Astrocyte of the cerebellum (primary cell): Measurements from ENCODE around the gene KLHL5.

Experiments
- DNase-seq: peaks from one replicate; pipeline ENCODE4 v3.0.0-alpha.2; 2011; ENCODE audit warnings: low read depth
- H3K4me3 ChIP-seq: 2 replicates; pipeline ENCODE4 v1.5.1; 2011; ENCODE audit warnings: mild to moderate bottlenecking, low read depth, low read length, moderate library complexity
- in situ Hi-C: cut with HindIII; loops from 2 replicates; pipeline ENCODE4 v1.10.0; 2017; ENCODE audit warnings: low sequenced_read_pairs
- TF ChIP-seq, protein P1 (sequence below): IDR thresholded peaks from 2 replicates; pipeline ENCODE4 v1.5.1; 2012; ENCODE audit warnings: low read length, low read depth, moderate library complexity, mild to moderate bottlenecking; ENCODE audit errors: missing control alignments

Gene KLHL5

DNA sequence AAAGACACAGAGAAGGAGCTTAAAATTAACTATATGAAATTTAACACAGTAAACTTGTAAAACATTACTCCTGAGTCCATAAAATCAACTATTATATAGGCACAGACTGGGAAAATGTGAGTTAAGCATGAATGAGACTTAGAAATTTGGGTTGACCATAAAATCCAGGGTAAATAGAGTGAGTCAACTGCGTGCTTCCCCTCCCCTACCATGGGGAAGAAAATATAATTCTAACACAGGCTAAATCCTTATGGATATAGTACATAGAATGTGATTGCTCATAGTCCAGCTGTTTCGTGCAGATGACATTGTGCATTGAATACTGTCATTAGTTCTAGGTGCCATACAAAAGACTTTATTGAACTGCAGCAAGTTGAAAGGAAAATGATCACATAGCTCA, 42.2 kb downstream of the KLHL5 start:
- DNase-seq = no peak
- no peak overlapping the region for H3K4me3 ChIP-seq
- in situ Hi-C loops = no loop called here

DNA sequence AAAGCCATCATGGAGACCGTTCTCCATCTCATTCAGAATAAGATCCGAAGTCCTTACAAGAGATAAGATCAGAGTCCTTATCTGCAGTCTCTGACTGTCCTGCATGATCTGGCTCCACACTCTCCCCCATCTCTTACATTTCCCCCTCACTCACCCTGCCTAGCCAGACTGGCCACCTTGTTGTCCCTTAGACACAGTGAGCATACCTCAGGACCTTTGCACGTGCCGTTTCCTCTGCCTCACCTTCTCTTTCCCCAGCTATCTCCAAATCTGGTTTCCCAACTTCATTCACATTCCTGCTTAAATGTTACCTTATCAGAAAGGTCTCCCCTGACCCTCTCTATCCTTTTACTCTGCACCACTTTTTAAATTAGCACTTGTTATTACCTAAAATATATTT, 44.0 kb downstream of the KLHL5 start:
- in situ Hi-C loops = no loop called here

More for the DNA sequence above, 42.2 kb downstream of the KLHL5 start:
- TF ChIP-seq, protein P1, sequence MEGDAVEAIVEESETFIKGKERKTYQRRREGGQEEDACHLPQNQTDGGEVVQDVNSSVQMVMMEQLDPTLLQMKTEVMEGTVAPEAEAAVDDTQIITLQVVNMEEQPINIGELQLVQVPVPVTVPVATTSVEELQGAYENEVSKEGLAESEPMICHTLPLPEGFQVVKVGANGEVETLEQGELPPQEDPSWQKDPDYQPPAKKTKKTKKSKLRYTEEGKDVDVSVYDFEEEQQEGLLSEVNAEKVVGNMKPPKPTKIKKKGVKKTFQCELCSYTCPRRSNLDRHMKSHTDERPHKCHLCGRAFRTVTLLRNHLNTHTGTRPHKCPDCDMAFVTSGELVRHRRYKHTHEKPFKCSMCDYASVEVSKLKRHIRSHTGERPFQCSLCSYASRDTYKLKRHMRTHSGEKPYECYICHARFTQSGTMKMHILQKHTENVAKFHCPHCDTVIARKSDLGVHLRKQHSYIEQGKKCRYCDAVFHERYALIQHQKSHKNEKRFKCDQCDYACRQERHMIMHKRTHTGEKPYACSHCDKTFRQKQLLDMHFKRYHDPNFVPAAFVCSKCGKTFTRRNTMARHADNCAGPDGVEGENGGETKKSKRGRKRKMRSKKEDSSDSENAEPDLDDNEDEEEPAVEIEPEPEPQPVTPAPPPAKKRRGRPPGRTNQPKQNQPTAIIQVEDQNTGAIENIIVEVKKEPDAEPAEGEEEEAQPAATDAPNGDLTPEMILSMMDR = no peak

DNA sequence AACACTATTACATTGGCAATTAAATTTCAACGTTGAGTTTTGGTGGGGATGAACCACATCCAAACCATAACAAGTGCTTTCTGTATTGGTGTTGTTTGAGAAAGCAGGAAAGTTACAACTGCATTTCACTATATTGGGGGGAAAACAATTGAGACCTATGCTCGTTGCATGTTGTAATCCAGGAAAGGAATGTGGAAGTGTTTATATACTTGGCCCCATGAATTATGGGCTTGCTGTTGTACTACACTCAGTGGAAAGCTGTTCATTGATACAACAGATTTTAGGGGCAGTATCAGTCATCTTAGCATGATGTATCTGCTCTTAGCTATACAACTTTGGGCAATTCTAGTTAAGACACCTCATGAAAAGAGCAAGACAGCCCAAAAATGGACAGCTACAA, 52.4 kb downstream of the KLHL5 start:
- DNase-seq = no peak
- TF ChIP-seq, protein P1 = no peak
- H3K4me3 ChIP-seq = no peak overlapping the region
- in situ Hi-C loops = no loop called here

More for the DNA sequence above, 44.0 kb downstream of the KLHL5 start:
- no peak overlapping the region for H3K4me3 ChIP-seq
- no peak for DNase-seq
- TF ChIP-seq, protein P1 = no peak

DNA sequence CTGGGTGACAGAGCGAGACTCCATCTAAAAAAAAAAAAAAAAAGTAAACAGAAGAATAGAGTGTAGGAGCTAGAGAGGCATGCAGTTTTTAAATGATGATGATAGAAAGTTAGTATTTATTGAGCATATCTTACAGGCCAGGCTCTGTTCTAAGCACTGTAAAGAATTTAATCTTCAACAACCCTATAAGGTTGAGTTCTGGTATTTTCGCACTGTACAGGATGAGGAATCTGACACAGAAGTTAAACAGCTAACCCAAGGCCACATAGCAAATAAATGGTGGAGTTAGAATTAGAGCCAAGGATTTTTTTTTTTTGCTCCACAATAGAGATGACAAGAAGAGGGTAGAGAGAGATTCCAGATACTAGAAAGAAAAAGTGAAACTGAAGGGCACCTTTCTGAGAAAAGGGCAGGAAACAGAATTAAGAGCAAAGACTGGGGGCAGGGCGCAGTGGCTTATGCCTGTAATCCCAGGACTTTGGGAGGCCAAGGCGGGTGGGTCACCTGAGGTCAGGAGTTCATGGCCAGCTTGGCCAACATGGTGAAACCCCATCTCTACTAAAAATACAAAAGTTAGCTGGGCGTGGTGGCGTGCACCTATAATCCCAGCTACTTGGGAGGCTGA, 56.1 kb downstream of the KLHL5 start:
- no peak for DNase-seq
- no peak overlapping the region for H3K4me3 ChIP-seq
- in situ Hi-C loops = no loop called here
- TF ChIP-seq, protein P1 = no peak

DNA sequence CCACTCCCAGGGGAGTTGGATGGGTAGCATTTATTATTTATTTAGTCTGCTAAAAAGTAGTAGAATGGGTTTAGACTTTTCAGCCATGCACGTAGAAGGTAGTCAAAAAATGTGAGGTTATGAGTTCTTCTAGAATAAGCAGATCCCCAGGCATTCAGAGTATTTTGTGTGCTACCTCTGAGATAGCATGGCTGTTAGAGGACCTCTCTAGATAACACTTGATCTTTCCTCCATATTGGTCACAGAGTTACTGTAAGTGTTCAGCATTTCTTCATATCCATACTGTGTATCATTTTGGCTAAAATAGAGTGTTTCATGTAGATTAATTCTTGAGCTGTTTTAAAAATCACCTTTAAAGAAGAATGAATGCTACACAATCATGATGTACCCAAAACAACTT, 58.4 kb downstream of the KLHL5 start:
- no peak for DNase-seq
- H3K4me3 ChIP-seq = no peak overlapping the region
- TF ChIP-seq, protein P1 = no peak
- in situ Hi-C loops = no loop called here

DNA sequence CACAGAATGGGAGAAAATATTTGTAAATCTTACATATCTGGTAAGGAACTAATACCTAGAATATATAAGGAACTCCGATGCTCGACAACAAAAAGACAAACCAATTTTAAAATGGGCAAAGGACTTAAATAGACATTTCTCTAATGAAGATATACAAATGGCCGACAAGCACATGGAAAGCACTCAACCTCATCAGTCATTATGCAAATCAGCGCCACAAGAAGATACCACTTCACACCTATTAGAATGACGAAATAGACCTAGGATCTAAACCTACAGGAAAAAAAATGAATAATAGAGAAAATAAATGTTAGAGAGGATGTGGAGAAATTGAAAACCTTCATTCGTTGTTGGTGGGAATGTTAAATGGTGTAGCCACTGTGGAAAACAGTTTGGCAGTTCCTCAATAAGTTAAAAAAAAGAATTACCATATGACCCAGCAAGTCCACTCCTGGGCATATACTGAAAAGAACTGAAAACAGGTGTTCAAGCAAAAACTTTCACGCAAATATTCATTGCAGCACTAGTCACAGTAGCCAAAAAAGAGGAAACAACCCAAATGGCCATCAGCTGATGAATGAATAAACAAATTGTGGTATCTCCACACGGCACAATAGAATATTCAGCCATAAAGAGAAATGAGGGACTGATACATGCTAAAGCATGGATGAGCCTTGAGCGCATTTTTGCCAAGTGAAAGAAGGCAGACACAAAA, 63.0 kb downstream of the KLHL5 start:
- in situ Hi-C loops = no loop called here
- TF ChIP-seq, protein P1 = no peak
- DNase-seq = no peak
- H3K4me3 ChIP-seq = no peak overlapping the region
